GM19463 (cell line): ENCODE data around the gene WDFY2.

ENCODE experiments used
- ATAC-seq: cut with Tn5 transposase; IDR thresholded peaks from one replicate; pipeline ENCODE4 v1.9.1; 2021; ENCODE audit warnings: mild to moderate bottlenecking, moderate library complexity; ENCODE audit not compliant: unreplicated experiment

Gene WDFY2

DNA sequence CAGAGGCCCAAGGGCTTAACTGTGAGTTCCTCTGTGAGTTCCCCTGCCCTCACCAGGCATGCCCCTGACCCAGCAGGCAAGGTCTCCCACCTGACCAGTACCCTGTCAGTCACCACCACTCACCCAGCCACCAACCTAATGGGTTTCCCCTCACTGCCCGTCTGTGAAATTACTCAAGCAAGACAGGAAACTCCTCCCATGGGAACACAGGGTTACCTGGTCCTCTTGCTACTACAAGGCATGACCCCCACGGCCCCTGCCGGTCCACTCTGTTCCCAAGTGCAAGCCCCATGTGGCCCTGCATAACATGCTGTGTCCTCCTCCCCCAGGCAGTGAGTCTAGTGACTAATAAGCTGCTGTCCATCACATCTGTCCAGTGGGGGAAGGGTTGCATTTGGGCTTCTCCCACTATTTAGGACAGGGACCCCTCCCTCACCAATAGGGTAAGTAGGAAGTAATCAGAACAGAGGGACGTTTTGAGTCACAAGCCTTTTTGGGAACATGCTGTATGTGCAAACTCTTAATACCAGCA, 227.7 kb downstream of the WDFY2 start:
- ATAC-seq, result peak; percentile 53

DNA sequence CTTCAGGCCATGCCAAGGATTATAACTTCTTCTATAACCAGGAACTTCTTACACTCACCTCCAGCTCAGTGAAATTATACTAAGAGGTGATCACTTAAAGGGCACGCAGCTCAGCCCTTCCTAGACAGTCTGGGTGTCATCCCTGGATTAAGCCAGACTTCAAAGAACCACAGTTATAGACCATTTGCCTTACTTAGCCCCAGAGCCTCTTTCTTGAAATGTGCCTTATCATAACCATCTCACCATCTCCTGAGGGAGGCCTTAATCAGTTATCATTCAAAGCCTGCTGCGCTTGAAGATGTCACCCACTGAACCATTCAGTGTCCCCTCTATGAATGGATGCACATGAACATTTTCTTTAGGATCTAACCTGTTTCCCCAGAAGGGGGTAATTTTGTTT, 229.8 kb downstream of the WDFY2 start:
- no peak for ATAC-seq

DNA sequence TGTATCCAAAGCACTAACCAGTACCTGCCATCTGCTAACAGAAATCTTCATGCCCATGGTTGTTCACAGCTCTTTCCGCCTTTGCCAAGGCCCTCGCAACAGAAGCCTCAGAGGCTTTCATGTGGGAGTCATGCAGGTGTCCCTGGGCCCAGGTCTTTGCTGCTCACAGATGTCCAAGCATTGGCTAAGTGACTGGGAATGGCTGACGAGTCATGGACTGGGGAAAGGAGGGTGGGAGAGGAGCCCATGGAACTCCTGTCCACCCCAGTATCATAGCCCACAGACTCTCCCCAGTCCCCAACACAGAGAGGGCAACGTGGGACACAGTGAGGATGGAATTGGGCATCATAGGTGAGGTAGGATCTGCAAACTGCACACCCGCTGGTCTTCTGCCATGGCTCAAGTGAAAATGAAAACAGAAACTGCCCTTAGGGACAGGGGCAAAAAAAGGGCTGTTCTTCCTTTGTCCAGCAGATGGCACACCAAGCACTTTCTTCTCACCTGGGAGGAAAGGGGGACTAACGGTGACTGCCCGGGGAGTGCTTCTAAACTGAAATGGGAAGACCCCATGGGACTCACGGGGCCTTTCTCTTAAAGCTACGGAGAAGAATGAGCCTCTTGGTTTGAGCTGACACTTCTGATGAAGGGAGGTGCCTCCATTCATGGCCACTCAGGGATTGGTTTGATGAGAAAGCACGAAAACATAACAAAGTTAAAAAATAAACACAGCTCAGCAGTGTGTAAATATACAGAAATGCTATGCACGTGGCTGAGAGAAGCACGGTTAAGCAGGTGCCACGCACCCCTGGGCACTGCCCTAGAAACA, 230.8 kb downstream of the WDFY2 start:
- ATAC-seq, result peak; percentile 68

DNA sequence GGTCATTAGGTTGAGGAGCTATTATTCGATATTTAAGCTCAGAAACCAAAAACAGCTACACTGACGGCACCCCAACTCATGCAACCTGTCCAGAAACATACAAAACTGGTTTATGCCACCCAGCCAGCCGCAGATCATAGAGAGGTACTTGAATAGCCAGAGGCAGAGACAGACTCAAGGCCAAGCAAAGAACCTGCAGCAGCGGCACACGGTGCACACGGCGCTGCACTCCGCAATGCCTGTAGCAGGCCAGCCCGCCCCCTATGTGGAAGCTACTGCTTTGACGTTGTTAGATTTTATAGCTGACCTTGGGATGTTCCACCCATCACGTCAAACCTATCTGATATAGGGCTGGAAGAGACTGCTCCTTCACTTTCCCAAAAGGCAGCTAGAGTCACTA, 231.6 kb downstream of the WDFY2 start:
- ATAC-seq, result no peak

DNA sequence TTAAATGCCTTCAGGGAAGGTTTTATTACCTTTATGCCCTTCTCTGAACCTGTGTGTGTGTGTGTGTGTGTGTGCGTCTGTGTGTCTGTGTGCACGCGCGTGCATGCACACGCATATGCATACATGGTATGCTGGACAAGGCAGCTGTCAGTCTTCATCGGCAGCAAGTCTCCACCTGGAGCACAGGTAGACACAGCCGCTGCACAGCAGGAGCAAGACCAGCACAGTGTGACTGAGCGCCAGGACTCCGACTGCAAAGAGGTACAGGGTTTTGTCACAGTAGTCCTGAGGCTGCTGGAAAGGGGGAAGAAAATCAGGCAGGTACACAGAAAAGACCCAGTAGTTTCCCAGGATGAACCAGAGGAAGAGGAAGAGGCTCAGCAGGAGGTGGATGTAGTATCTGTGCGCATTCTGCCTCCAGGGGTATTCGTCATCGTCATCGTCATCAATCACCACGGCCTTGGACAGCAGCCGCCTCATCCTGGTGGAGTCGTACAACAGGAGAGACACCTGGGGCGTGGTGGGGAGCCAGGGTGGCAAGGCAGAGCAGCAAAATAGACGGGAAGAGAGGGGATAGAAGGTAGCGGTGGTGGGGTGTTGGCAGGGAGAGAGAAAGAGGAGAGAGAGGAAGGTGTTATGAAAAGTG, 232.5 kb downstream of the WDFY2 start:
- ATAC-seq, result no peak
